ENCODE data around the gene RYR2.

- TF ChIP-seq CTCF (conservative IDR thresholded peaks at IDR 0.05), result no peak
- TF ChIP-seq ZFX (IDR thresholded peaks at IDR 0.05), result no peak
These were observed 747.6 kb downstream of the RYR2 start for GRCh38 chr1:237789619-237790018.
